HG02884 (cell line): ENCODE data around the gene PGA5.

ENCODE experiments used
- ATAC-seq: cut with Tn5 transposase; IDR thresholded peaks from one replicate; pipeline ENCODE4 v1.9.1; 2021; ENCODE audit warnings: mild to moderate bottlenecking, moderate library complexity; ENCODE audit not compliant: unreplicated experiment

The PGA5 gene

DNA sequence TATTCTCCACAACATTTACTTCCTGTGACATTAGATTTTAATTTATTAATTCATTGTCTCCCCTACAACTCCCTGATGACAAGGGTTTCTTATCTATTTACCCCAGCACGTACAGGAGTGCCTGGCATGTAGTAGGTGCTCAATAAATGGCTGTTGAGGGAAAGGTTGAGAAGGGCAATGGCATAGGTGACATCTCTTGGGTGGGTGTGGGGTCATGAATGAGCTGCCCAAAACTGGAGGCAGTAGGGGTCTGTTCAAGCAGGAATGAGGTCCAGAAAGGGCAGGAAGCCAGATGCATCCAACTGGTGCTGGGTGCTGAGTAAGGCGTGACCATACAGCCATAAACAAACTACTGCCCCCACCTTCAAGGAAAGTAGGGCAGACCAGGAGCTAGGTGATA, 51.4 kb downstream of the PGA5 start:
- ATAC-seq, result no peak

DNA sequence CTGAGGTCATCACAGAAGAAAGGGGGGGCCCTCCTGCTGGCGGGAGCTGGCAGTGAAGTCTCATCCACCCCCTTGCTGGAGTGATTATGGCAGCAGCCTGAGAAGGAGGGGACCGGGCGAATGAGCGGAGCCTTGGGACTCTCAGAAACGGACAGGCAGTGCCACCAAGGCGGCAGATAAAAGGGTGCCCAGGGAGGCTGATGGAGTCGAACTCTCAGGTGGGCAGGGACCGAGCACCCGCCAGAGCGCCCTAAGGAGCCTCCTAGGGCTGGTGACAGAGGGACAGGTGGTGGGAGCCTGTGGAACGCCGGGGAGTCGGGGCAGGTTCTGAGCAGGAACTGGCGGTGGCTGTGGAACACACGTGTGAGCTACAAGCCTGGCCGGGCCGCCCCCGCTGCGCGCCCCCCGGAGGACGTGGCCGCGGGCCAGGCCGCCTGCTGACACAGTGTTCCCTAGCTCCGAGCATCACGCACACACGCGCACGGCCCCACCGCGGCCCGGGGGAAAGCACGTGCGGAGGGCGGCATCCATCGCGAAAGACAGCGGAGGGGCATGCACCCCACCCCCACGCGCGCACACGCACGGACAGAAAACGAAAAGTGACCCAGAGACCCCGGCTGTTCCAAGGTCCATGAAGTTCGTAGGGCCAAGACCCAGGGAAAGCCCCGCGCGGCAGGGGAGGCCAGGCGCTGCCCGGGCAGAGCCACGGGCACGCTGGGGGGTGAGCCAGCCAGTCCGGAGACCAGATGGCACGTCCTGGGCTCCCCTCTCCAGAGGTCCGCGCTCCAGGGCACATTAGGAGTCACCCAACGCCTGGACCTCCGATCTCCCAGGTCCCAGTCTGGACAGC, 53.1 kb downstream of the PGA5 start:
- ATAC-seq, result peak; percentile 38

DNA sequence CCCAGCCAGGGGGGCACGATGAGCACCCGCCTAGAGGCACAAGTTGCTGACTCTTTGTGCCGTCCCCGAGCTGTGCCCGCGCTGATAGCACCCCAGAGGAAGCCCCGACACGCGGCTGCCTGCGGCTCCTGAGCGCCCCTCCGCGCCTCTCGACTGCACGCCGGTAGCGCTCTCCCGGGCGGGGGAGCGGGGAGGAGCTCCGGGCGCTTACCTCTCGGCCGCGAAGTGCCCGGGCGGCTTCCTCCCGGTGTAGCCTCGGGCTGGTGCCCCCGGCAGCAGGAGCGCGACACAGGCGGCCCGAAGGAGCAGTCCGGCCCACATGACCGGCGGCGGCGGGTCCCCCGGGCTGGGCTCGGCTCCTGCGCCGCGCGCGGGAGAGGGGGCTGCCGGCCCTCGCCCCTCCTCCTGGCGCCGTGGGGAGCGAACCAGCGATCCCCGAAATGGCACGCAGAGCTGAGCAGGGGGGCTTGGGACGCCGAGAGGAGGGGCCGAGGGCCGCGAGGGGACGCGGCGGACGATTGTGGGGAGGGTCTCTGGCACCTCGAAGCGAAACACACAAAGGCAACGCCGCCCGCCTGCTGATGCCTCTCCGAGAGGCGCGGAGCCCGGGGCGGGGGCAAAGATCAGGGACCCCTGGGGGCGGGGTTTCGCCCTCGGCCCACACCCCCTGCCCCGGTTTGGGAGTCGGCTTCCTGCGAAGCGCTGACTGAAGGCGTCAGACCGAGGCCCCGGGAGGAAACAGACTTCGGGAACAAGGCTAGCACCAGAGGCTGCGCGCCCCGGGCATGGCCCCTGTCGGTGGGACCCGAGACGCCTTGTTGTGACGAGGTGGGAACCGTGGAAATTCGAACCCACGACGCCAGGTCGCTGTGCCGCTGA, 54.0 kb downstream of the PGA5 start, which contains the start of gene VWCE:
Gene VWCE (minus strand): TSS at position 600 of the 879 bp plus-strand sequence. CDS start 279 bp downstream, at position 321.
- ATAC-seq, result peak; percentile 59

DNA sequence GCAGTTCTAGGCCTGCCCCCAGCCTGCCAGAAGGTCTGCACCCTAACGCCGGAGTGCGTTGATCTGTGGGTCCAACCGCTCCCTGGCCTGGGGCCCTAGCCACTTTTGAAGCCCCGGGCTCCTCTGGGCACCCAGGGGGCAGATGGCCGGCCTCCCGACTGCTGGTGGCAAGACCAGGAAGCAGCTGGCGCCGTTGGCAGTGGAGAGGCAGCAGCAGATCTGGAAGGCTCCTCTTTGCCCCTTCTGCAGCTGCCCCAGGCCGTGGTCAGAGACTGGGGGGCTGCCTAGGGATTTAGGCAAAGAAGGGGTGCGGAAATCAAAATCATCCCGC, 54.6 kb downstream of the PGA5 start:
- no peak for ATAC-seq

DNA sequence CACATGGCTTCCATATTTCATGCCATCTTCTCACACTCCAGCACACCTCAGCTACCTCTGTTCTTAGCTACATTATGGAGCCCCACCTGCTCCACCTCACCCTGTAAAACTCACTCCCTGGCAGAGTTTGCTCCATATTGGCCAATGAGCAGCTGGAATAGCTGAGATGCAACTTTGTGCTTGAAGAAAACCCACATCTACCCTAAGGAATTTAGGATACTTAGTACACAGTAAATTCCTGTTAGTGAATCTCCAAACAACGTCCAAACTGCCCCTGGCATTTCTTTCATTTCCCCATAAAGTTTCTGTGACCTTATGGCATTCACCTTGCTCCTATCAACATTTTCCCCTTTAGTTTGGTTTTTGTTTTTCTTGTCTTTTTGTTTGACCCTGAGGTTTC, 56.4 kb downstream of the PGA5 start:
- ATAC-seq, result no peak

DNA sequence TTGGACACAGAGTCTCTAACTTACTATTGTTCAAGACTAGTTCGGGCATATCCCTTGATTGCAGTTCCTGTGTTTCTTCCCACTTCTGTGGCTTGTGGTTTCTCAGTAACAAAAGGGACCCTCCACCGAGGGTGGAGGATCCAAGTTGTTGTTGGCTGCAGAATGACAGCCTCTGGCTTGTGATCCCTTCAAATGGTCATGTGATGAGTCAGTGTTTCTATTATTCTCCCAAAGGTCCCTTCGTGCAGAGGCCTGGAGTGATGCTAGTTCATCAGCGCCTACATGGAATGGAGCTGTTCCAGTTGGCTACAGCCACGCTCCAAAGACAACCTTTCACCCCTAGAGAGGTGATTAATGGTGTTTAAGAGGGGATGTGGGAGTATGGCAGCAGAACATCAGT, 56.8 kb downstream of the PGA5 start:
- no peak for ATAC-seq

DNA sequence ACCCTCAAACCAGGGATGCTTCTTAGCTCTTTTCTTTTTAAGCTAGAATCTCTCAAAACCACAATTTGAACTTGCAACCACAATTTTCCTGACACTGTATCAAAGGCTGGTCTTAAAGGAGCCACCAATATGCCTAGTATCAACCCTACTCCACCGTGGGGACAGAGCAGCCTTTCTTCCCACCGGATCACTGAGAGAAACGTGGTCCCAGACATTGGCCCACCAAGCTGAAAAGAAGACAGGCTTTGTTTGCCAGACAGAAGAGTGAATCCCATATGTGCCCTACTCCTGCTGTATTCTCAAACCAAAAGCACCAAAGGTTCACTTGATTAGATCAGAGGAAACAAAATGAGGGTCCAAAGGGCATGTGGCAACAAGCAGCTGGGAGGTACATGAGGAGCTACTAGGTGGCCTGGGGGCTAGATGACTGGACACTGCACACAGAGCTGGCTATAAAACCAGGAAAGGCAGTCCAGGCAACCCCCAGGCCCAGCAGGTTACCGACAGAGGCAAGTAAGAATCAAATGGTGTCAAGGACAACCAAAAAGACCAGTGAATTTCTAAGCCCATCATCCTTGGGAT, 57.8 kb downstream of the PGA5 start:
- no peak for ATAC-seq
